Activated CD8-positive, alpha-beta T cell treated with anti-CD3 and anti-CD28 coated beads for 36 hours (primary cell): ENCODE data around the gene SFRP2. TPM values are rescaled to one million over a fixed set of nuclear protein-coding genes. Genes with fewer than 3 reads are reported as not detected.

Experiments used
- ATAC-seq: fragments of 200-7000 bp; cut with Tn5 transposase; one replicate; pipeline ENCODE4 v1.10.0; 2021; ENCODE audit warnings: mild to moderate bottlenecking, moderate library complexity
- CTCF ChIA-PET: fragments of 350-600 bp; sonication (Branson Sonifier 250); formaldehyde crosslinking; loops from one replicate; lab custom pipeline; 2021; ENCODE audit warnings: antibody characterized with exemption; lab: Charles Lee
- POLR2A ChIA-PET: fragments of 350-600 bp; sonication (Branson Sonifier 250); formaldehyde crosslinking; loops from one replicate; lab custom pipeline; 2021; ENCODE audit warnings: antibody characterized with exemption; lab: Charles Lee
- DNase-seq: peaks from one replicate; pipeline ENCODE4 v3.0.0-alpha.2; 2020
- H3K27ac Mint-ChIP-seq: one replicate; pipeline ENCODE4 v1.8.0; 2021; ENCODE audit warnings: mild to moderate bottlenecking, mixed read lengths
- H3K27me3 Mint-ChIP-seq: one replicate; pipeline ENCODE4 v1.8.0; 2021; ENCODE audit warnings: mixed read lengths
- H3K36me3 Mint-ChIP-seq: one replicate; pipeline ENCODE4 v1.8.0; 2021; ENCODE audit warnings: low read depth, mixed read lengths
- H3K4me1 Mint-ChIP-seq: one replicate; pipeline ENCODE4 v1.8.0; 2021; ENCODE audit warnings: low read depth, mixed read lengths
- H3K4me3 Mint-ChIP-seq: one replicate; pipeline ENCODE4 v1.8.0; 2021; ENCODE audit warnings: mild to moderate bottlenecking, moderate library complexity, mixed read lengths
- H3K9me3 Mint-ChIP-seq: one replicate; pipeline ENCODE4 v1.8.0; 2021; ENCODE audit warnings: mixed read lengths
- CTCF ChIP-seq: fragments of 200-600 bp; IDR thresholded peaks from one replicate; pipeline ENCODE4 v1.8.0; 2022; ENCODE audit warnings: antibody characterized with exemption, mild to moderate bottlenecking
- intact Hi-C: fragments of 100-400 bp; cut with micrococcal nuclease; formaldehyde crosslinking; loops from one replicate; pipeline ENCODE4 v1.10.0; 2022
- total RNA-seq, 2 experiments: library from RNA; stranded (reverse); gene quantifications; one replicate each; pipeline ENCODE4 v1.2.3, GENCODE V29; 2021

SFRP2 gene
- total RNA-seq, 2 experiments from 2014 or later: not detected

GRCh38 chr4:153780221-153780620, 8.7 kb downstream of the SFRP2 start:
- peaks cover 5% of the 10 kb centered on the region for H3K9me3 Mint-ChIP-seq
- no peak for TF ChIP-seq CTCF
- intact Hi-C loops: no loop called here
- ChIA-PET POLR2A (no interaction called here), CTCF (interaction anchor here (0.9 to 2.0 kb wide), 6 partner anchors 10 to 136 kb away, joined by 3 to 9 read pairs (median 4); no protein-coding TSS in a partner anchor)
- no peak overlapping the region for H3K27ac Mint-ChIP-seq
- H3K36me3 Mint-ChIP-seq: no peaks in the 10 kb centered on the region
- H3K4me1 Mint-ChIP-seq: no peaks in the 10 kb centered on the region
- H3K27me3 Mint-ChIP-seq: peaks cover 27% of the 10 kb centered on the region
- H3K4me3 Mint-ChIP-seq: no peak overlapping the region
- ATAC-seq (no peak), DNase-seq (no peak)

GRCh38 chr4:153778383-153778782, 10.5 kb downstream of the SFRP2 start:
- Mint-ChIP-seq H3K4me3 (no peak overlapping the region), H3K9me3 (peaks cover 5% of the 10 kb centered on the region), H3K4me1 (no peaks in the 10 kb centered on the region), H3K36me3 (no peaks in the 10 kb centered on the region), H3K27me3 (peaks cover 29% of the 10 kb centered on the region), H3K27ac (no peak overlapping the region)
- intact Hi-C loops: no loop called here
- ATAC-seq (no peak), DNase-seq (no peak)
- TF ChIP-seq CTCF: no peak
- POLR2A ChIA-PET: no interaction called here
- CTCF ChIA-PET: interaction anchor here (1.3 kb wide), 1 partner anchor 13 kb away, joined by 3 read pairs; no protein-coding TSS in a partner anchor

GRCh38 chr4:153777421-153777820, 11.5 kb downstream of the SFRP2 start:
- Mint-ChIP-seq H3K36me3 (no peaks in the 10 kb centered on the region), H3K4me3 (no peak overlapping the region), H3K9me3 (peaks cover 5% of the 10 kb centered on the region), H3K27ac (no peak overlapping the region), H3K27me3 (peaks cover 28% of the 10 kb centered on the region), H3K4me1 (no peaks in the 10 kb centered on the region)
- POLR2A ChIA-PET: no interaction called here
- ATAC-seq (no peak), DNase-seq (no peak)
- CTCF ChIA-PET: interaction anchor here (0.9 to 1.3 kb wide), 3 partner anchors 8 to 27 kb away, joined by 3 to 6 read pairs (median 3); no protein-coding TSS in a partner anchor
- TF ChIP-seq CTCF: no peak
- intact Hi-C loops: no loop called here

GRCh38 chr4:153776601-153777000, 12.3 kb downstream of the SFRP2 start:
- Mint-ChIP-seq H3K9me3 (peaks cover 6% of the 10 kb centered on the region), H3K36me3 (no peaks in the 10 kb centered on the region), H3K4me3 (no peak overlapping the region), H3K27ac (no peak overlapping the region), H3K27me3 (peaks cover 28% of the 10 kb centered on the region), H3K4me1 (peaks cover 3% of the 10 kb centered on the region)
- no peak for TF ChIP-seq CTCF
- CTCF ChIA-PET: interaction anchor here (0.9 to 1.1 kb wide), 2 partner anchors 9 to 26 kb away, joined by 3 to 6 read pairs; no protein-coding TSS in a partner anchor
- no peak for ATAC-seq
- POLR2A ChIA-PET: no interaction called here
- intact Hi-C loops: no loop called here
- DNase-seq: no peak

GRCh38 chr4:153773236-153773690, 15.6 kb downstream of the SFRP2 start:
- H3K27me3 Mint-ChIP-seq: peaks cover 23% of the 10 kb centered on the region
- ATAC-seq: no peak
- H3K4me3 Mint-ChIP-seq: no peak overlapping the region
- H3K36me3 Mint-ChIP-seq: no peaks in the 10 kb centered on the region
- H3K27ac Mint-ChIP-seq: no peak overlapping the region
- no peak for TF ChIP-seq CTCF
- H3K9me3 Mint-ChIP-seq: peaks cover 6% of the 10 kb centered on the region
- ChIA-PET POLR2A (no interaction called here), CTCF (no interaction called here)
- intact Hi-C loops: no loop called here
- DNase-seq: no peak
- H3K4me1 Mint-ChIP-seq: peaks cover 7% of the 10 kb centered on the region
